CD4-positive, alpha-beta T cell (primary cell): ENCODE data around the gene TNFAIP8L2. TPM values are rescaled to one million over a fixed set of nuclear protein-coding genes. Genes with fewer than 3 reads are reported as not detected.

ENCODE experiments used
- ATAC-seq: fragments of 200-7000 bp; cut with Tn5 transposase; one replicate; pipeline ENCODE4 v1.10.0; 2022; ENCODE audit warnings: mild to moderate bottlenecking; ENCODE audit not compliant: poor library complexity
- CTCF ChIA-PET: fragments of 350-600 bp; sonication (Branson Sonifier 250); formaldehyde crosslinking; loops from one replicate; lab custom pipeline; 2021; ENCODE audit warnings: antibody characterized with exemption, inconsistent platforms; lab: Charles Lee
- POLR2A ChIA-PET: fragments of 350-600 bp; sonication (Branson Sonifier 250); formaldehyde crosslinking; loops from one replicate; lab custom pipeline; 2021; ENCODE audit warnings: antibody characterized with exemption, inconsistent platforms; lab: Charles Lee
- DNase-seq, 14 experiments: peaks; one replicate each; pipeline ENCODE4 v3.0.0-alpha.2; 2013 to 2020; ENCODE audit warnings: mixed read lengths in 2 of 14
- H3K27ac ChIP-seq, 2 donors: one replicate each; pipeline versions ENCODE4 v1.5.1 to v1.7.0; 2013; ENCODE audit warnings: low read length in 2 of 2, low read depth in 1 of 2, mild to moderate bottlenecking in 1 of 2
- H3K27me3 ChIP-seq, 2 experiments: 1 replicate in 1 of 2; 2 replicates in 1 of 2; pipeline versions ENCODE4 v1.6.1 to v1.7.0; 2013; ENCODE audit warnings: low read length in 2 of 2, control low read depth in 1 of 2, mild to moderate bottlenecking in 1 of 2, moderate library complexity in 1 of 2; ENCODE audit not compliant: insufficient read depth in 2 of 2, control insufficient read depth in 1 of 2
- H3K36me3 ChIP-seq: one replicate; pipeline ENCODE4 v1.6.1; 2013; ENCODE audit warnings: low read length, control low read depth; ENCODE audit not compliant: insufficient read depth
- H3K4me1 ChIP-seq: one replicate; pipeline ENCODE4 v1.6.1; 2013; ENCODE audit warnings: low read length, control low read depth; ENCODE audit not compliant: insufficient read depth
- H3K4me3 ChIP-seq: one replicate; pipeline ENCODE4 v1.5.1; 2013; ENCODE audit warnings: mild to moderate bottlenecking, low read length, moderate library complexity
- H3K9me3 ChIP-seq, 2 experiments: 1 replicate in 1 of 2; 2 replicates in 1 of 2; pipeline versions ENCODE4 v1.6.1 to v1.7.0; 2013; ENCODE audit warnings: low read length in 2 of 2, mild to moderate bottlenecking in 2 of 2, control low read depth in 1 of 2, moderate library complexity in 1 of 2; ENCODE audit not compliant: control insufficient read depth in 1 of 2, insufficient read depth in 1 of 2
- H3K27ac Mint-ChIP-seq: one replicate; pipeline ENCODE4 v1.8.0; 2020; ENCODE audit warnings: mixed read lengths
- H3K27me3 Mint-ChIP-seq: one replicate; pipeline ENCODE4 v1.8.0; 2021; ENCODE audit warnings: mixed read lengths
- H3K36me3 Mint-ChIP-seq: one replicate; pipeline ENCODE4 v1.8.0; 2021; ENCODE audit warnings: low read depth, mixed read lengths
- H3K4me1 Mint-ChIP-seq: one replicate; pipeline ENCODE4 v1.8.0; 2021; ENCODE audit warnings: low read depth, mixed read lengths
- H3K4me3 Mint-ChIP-seq: one replicate; pipeline ENCODE4 v1.8.0; 2020; ENCODE audit warnings: mild to moderate bottlenecking, mixed read lengths
- H3K9me3 Mint-ChIP-seq: one replicate; pipeline ENCODE4 v1.8.0; 2020; ENCODE audit warnings: mixed read lengths
- intact Hi-C, 2 experiments: fragments of 100-400 bp; cut with DNase I in 1 of 2; cut with micrococcal nuclease in 1 of 2; formaldehyde crosslinking; loops; one replicate each; pipeline versions ENCODE4 v1.15.1 to v1.9.0; 2023 to 2025; cut with DNase I, micrococcal nuclease
- total RNA-seq, 174 experiments: library from RNA in 2 of 174; stranded (reverse) in 2 of 174; gene quantifications; one replicate each; pipeline ENCODE4 v1.2.3 and lab custom pipeline; 2021 to 2026
- TF ChIP-seq, protein P1 (sequence below): fragments of 200-600 bp; IDR thresholded peaks from one replicate; pipeline ENCODE4 v1.8.0; 2022; ENCODE audit warnings: antibody characterized with exemption, mild to moderate bottlenecking

Gene TNFAIP8L2
- total RNA-seq, 2 experiments from 2014 or later = 0.70 to 0.74 TPM

DNA sequence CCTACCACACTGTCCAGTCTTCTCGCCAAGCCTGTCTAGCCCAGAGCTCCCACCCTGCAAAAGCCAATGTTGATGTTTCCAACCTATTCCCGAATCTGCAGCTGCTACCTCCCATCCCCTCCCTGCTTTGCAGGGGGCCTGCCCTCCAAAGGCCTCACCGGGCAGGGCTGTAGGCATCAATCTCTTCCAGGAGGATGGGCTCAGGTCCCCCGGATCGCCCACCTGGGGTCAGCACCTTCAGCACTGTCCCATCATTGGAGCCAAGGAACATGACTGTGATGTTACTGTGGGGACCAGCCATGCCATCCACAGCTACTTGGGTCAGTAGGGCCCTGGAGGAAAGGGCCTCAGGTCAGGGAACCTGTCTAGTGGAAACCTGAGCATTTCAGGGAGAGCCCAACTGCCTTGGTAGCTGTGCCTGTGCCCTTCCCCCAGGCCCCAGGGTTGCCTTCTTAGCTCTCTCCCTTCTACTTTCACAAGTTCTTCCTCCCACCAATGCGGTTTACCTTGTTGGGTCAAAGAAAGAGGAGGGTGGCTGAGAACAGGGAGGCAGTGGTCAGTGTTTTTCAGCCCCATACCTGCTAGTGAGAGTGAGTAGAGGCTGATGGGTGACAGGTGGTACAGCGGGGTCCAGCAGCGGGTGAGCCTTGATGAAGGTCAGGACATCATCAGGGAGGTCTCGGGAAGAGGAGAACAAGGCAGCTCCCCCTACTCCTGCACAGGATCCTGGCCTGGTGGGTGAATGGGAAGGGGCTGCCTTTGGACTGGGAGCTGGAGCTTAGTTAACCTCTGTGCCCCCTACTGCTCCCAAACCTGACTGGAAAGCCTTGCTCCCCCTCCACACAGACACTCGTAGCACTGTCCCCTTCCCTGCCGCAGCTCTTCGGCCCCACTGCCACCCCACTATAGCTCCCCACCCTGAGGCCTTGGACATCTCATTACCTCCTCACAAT, 20.7 kb upstream of the TNFAIP8L2 start:
- Mint-ChIP-seq H3K27ac (no peak overlapping the region), H3K4me1 (peaks cover 11% of the 10 kb centered on the region), H3K4me3 (no peak overlapping the region), H3K36me3 (peaks cover 7% of the 10 kb centered on the region), H3K9me3 (no peaks in the 10 kb centered on the region), H3K27me3 (no peaks in the 10 kb centered on the region)
- no peaks in the 10 kb centered on the region for H3K36me3 ChIP-seq
- TF ChIP-seq, protein P1, sequence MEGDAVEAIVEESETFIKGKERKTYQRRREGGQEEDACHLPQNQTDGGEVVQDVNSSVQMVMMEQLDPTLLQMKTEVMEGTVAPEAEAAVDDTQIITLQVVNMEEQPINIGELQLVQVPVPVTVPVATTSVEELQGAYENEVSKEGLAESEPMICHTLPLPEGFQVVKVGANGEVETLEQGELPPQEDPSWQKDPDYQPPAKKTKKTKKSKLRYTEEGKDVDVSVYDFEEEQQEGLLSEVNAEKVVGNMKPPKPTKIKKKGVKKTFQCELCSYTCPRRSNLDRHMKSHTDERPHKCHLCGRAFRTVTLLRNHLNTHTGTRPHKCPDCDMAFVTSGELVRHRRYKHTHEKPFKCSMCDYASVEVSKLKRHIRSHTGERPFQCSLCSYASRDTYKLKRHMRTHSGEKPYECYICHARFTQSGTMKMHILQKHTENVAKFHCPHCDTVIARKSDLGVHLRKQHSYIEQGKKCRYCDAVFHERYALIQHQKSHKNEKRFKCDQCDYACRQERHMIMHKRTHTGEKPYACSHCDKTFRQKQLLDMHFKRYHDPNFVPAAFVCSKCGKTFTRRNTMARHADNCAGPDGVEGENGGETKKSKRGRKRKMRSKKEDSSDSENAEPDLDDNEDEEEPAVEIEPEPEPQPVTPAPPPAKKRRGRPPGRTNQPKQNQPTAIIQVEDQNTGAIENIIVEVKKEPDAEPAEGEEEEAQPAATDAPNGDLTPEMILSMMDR = no peak
- no peak overlapping the region for H3K27ac ChIP-seq
- peaks cover 0 to 8% of the 10 kb centered on the region in 2 experiments for H3K9me3 ChIP-seq
- ChIA-PET CTCF (interaction anchor here (0.6 kb wide), 1 partner anchor 1189 kb away, joined by 4 read pairs; no protein-coding TSS in a partner anchor), POLR2A (no interaction called here)
- H3K4me1 ChIP-seq = peaks cover 16% of the 10 kb centered on the region
- ATAC-seq (no peak), DNase-seq (no peak)
- no peak overlapping the region for H3K4me3 ChIP-seq
- peaks cover 0 to 7% of the 10 kb centered on the region in 2 experiments for H3K27me3 ChIP-seq
- intact Hi-C loops = no loop called here

DNA sequence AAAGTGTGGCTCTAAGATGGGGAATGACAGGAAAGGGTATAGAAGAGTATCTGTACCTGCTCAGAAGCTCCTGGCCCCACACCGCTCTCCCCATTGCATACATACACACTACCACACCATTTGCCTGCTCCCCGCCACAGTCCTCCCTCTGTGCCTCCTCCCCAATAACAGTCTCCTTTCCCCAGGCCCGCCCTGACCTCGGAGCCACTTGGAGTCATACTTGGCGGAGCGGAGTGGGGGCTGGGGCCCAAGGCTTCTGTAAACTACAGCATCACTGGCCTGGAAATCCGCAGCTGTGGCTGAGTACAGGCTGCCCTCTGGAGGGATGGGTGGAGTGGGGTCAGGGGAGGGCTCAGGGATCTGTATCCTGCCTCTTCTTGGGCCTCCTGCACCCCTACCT, 18.7 kb upstream of the TNFAIP8L2 start:
- H3K9me3 ChIP-seq = no peaks in the 10 kb centered on the region
- Mint-ChIP-seq H3K4me3 (no peak overlapping the region), H3K9me3 (no peaks in the 10 kb centered on the region), H3K27me3 (no peaks in the 10 kb centered on the region), H3K27ac (no peak overlapping the region), H3K36me3 (peaks cover 7% of the 10 kb centered on the region), H3K4me1 (no peaks in the 10 kb centered on the region)
- no peak overlapping the region for H3K4me3 ChIP-seq
- H3K4me1 ChIP-seq = no peaks in the 10 kb centered on the region
- no peak overlapping the region for H3K27ac ChIP-seq
- CTCF ChIA-PET = no interaction called here
- TF ChIP-seq, protein P1 = no peak
- H3K36me3 ChIP-seq = no peaks in the 10 kb centered on the region
- intact Hi-C loops = no loop called here
- no peak for DNase-seq
- POLR2A ChIA-PET = interaction anchor here (0.6 kb wide), 1 partner anchor 31 kb away, joined by 3 read pairs; no protein-coding TSS in a partner anchor
- H3K27me3 ChIP-seq = no peaks in the 10 kb centered on the region
- no peak for ATAC-seq

DNA sequence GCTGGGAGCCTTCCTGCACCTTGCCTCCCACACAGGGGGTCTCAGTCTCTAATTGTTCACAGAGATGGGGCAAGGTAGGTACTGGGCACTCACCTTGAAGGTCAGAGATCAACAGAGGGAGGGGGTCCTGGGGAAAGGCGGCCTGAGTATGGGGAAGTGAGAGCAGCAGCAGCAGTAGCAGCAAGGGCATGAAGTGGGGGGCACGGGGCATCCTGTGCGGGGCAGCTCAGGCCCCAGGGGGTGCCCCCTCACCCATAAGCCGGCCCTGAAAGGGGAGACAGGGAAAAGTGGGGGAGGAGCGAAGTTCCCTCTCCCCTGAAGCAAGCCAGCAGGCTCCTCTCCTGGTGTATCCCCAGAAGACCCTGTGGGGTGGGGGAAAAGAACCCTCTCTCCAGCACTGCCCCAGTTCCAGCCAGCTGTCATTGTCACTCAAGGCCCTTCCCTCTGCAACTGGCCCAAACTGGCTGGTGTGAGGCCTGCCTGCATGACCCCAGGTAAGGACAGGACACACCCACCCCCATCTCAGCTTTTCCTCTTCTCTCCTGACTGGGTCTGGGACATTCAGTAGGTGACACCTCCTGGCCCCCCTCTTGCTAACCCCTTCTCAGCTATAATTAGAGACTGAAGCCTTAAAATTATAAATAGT, 13.9 kb upstream of the TNFAIP8L2 start:
- no peak overlapping the region for H3K27ac Mint-ChIP-seq
- CTCF ChIA-PET = interaction anchor here (1.4 kb wide), 1 partner anchor 11 kb away, joined by 3 read pairs; no protein-coding TSS in a partner anchor
- Histone ChIP-seq H3K4me1 (peaks cover 25% of the 10 kb centered on the region), H3K27ac (no peak overlapping the region), H3K9me3 (no peaks in the 10 kb centered on the region), H3K4me3 (no peak overlapping the region), H3K27me3 (no peaks in the 10 kb centered on the region), H3K36me3 (no peaks in the 10 kb centered on the region)
- peaks cover 5% of the 10 kb centered on the region for H3K36me3 Mint-ChIP-seq
- POLR2A ChIA-PET = no interaction called here
- DNase-seq (no peak), ATAC-seq (no peak)
- H3K27me3 Mint-ChIP-seq = no peaks in the 10 kb centered on the region
- intact Hi-C loops = no loop called here
- H3K4me3 Mint-ChIP-seq = no peak overlapping the region
- H3K9me3 Mint-ChIP-seq = no peaks in the 10 kb centered on the region
- peaks cover 18% of the 10 kb centered on the region for H3K4me1 Mint-ChIP-seq
- TF ChIP-seq, protein P1 = no peak
